ENCODE data around the gene IL25. TPM values are rescaled to one million over a fixed set of nuclear protein-coding genes. Genes with fewer than 3 reads are reported as not detected.

IL25 gene
- total and polyA plus RNA-seq, 2 of the 4 experiments (the other 2 are of a cell fraction) = not detected

DNA sequence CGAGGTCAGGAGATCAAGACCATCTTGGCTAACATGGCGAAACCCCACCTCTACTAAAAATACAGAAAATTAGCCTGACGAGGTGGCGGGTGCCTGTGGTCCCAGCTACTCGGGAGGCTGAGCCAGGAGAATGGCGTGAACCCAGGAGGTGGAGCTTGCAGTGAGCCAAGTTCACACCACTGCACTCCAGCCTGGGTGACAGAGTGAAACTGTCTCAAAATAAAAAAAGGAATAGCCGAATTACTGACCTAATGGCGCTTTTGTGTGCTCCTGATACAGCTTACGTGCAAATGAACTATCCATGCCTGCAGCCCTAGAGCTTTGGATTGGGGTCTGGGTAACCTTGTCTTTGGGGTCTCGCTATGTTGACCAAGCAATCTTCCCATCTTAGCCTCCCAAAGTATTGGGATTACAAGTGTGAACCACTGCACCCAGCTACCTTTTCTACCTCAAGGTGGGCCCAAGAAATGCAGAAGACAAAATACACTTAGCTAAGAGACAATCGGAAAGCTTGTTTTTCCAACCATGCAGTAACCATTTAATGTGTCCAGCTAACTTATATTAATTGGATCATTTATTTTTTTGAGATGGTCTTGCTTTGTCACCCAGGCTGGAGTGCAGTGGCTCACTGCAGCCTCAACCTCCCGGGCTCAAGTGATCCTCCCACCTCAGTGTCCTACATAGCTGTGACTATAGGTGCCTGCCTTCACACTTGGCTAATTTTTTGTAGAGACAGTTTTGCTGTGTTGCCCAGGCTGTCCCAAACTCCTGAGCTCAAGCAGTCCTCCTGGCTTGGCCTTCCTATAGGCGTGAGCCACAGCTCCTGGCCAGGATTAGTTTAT is 45.9 kb upstream of the IL25 start:
- WGBS, 2 experiments (ENCODE audit: extremely low coverage in 2 of 2, insufficient read length in 1 of 2) = 67% methylated on average over 3 of the region's 13 CpGs; no CpG with 5 or more reads in 1 of the 2 experiments

More for the DNA sequence above, 45.9 kb upstream of the IL25 start:
- no peaks in the 10 kb centered on the region for H3K9me3 ChIP-seq (ENCODE audit: control insufficient read depth, insufficient read depth, low read length)
- H4K20me1 ChIP-seq (ENCODE audit: insufficient read depth, low read length) = peaks cover 16% of the 10 kb centered on the region; the same call in 1 of the 2 replicates
- dilution Hi-C loops (cut with HindIII; ENCODE audit: low sequenced_read_pairs, unreplicated experiment) (no loop called here), in situ Hi-C loops (cut with MboI; ENCODE audit: low sequenced_read_pairs) (loop anchor here (10.0 kb wide), 2 partner anchors 48 to 228 kb away; partner anchors contain the start of genes CMTM5, IL25, THTPA and ZFHX2), intact Hi-C loops (cut with micrococcal nuclease) (no loop called here)
- H3K79me1 ChIP-seq (ENCODE audit: low read depth in 1 of 2, low read length in 2 of 2) = peaks cover 18 to 30% of the 10 kb centered on the region in 2 experiments
- H2AFZ ChIP-seq (replicated peaks; ENCODE audit: low read length, poor library complexity) = no peak overlapping the region
- H2BK120ac ChIP-seq (ENCODE audit: low read depth, low read length) = no peak overlapping the region
- no peak overlapping the region for H3K9ac ChIP-seq (ENCODE audit: low read depth, low read length)
- CTCF ChIA-PET = interaction anchor here (0.6 to 2.4 kb wide), 2 partner anchors 53 to 85 kb away, joined by 3 to 12 read pairs; no protein-coding TSS in a partner anchor
- H3K4me3 ChIP-seq (ENCODE audit: insufficient read depth, low read depth, low read length) = no peak overlapping the region
- no peak overlapping the region for H3K56ac ChIP-seq (ENCODE audit: extremely low read depth, insufficient read depth, low read length)
- no peak overlapping the region for H3K18ac ChIP-seq (ENCODE audit: low read depth, low read length)
- no peak overlapping the region for H3K14ac ChIP-seq (replicated peaks; ENCODE audit: low read depth, low read length)
- POLR2A ChIA-PET (ENCODE audit: unreplicated experiment) = interaction anchor here (0.6 to 1.5 kb wide), 3 partner anchors 20 to 107 kb away, joined by 3 to 5 read pairs (median 4); no protein-coding TSS in a partner anchor
- H3K27ac ChIP-seq (ENCODE audit: insufficient read depth, low read length) = no peak overlapping the region
- BruUV-seq (replicated peaks) = no TSS peak
- no peaks in the 10 kb centered on the region; the same call in 1 of the 2 replicates for H3K27me3 ChIP-seq (ENCODE audit: control insufficient read depth, insufficient read depth, low read length)
- H2BK20ac ChIP-seq (ENCODE audit: low read depth, low read length) = no peak overlapping the region
- H3K23ac ChIP-seq (ENCODE audit: low read depth, low read length) = no peak overlapping the region
- H3K36me3 ChIP-seq (ENCODE audit: control insufficient read depth, insufficient read depth, low read length) = peaks cover 19% of the 10 kb centered on the region
- ATAC-seq (ENCODE audit: low read depth) = no peak
- H2BK5ac ChIP-seq (ENCODE audit: low read depth, low read length, poor library complexity, severe bottlenecking) = no peak overlapping the region
- H3K9me1 ChIP-seq (ENCODE audit: insufficient read depth, low read length) = no peaks in the 10 kb centered on the region
- H3K4me1 ChIP-seq (ENCODE audit: control insufficient read depth, insufficient read depth, low read length) = peaks cover 2% of the 10 kb centered on the region; the same call in 1 of the 2 replicates
- no peak overlapping the region for H4K91ac ChIP-seq (ENCODE audit: insufficient read depth, low read depth, low read length)
- TF ChIP-seq SMC3 (IDR thresholded peaks at IDR 0.05; ENCODE audit: low read depth, low read length) (no peak), CEBPB (IDR thresholded peaks at IDR 0.05; ENCODE audit: low read depth, low read length) (no peak), POLR2A (IDR thresholded peaks at IDR 0.05; ENCODE audit: low read depth, low read length) (peak; percentile 26; the same call in 1 of the 2 replicates)
- H2AK5ac ChIP-seq (ENCODE audit: low read depth, low read length) = no peak overlapping the region
- H3K4ac ChIP-seq (ENCODE audit: low read depth, low read length) = no peak overlapping the region
- H4K8ac ChIP-seq (ENCODE audit: low read depth in 2 of 2, low read length in 2 of 2) = no peak overlapping the region
- no peak for DNase-seq
- no peak overlapping the region for H2BK15ac ChIP-seq (ENCODE audit: low read depth, low read length)
- H4K5ac ChIP-seq (ENCODE audit: low read depth, low read length) = no peak overlapping the region
- no peak overlapping the region for H2AK9ac ChIP-seq (replicated peaks; ENCODE audit: low read depth, low read length, poor library complexity)
- no peak overlapping the region for H3K4me2 ChIP-seq (ENCODE audit: low read depth, low read length)
